HG03520 (cell line): ENCODE data around the gene VSTM4.

ENCODE experiments used
- ATAC-seq: cut with Tn5 transposase; IDR thresholded peaks from one replicate; pipeline ENCODE4 v1.9.1; 2021; ENCODE audit warnings: mild to moderate bottlenecking, moderate library complexity; ENCODE audit not compliant: unreplicated experiment

VSTM4 gene

GRCh38 chr10:49096890-49097445 is 18.4 kb downstream of the VSTM4 start:
- no peak for ATAC-seq

GRCh38 chr10:49094646-49095045 is 20.7 kb downstream of the VSTM4 start:
- ATAC-seq, result no peak

- no peak for ATAC-seq
Measured at GRCh38 chr10:49093922-49094321, 21.4 kb downstream of the VSTM4 start.

GRCh38 chr10:49092477-49092876 is 22.8 kb downstream of the VSTM4 start:
- no peak for ATAC-seq

- no peak for ATAC-seq
Measured at GRCh38 chr10:49091450-49092210, 23.7 kb downstream of the VSTM4 start.

- ATAC-seq, result no peak
Measured at GRCh38 chr10:49090696-49091380, 24.5 kb downstream of the VSTM4 start.

GRCh38 chr10:49090189-49090575 is 25.1 kb downstream of the VSTM4 start:
- ATAC-seq, result no peak

GRCh38 chr10:49089557-49090188 is 25.6 kb downstream of the VSTM4 start:
- no peak for ATAC-seq

GRCh38 chr10:49089152-49089551 is 26.2 kb downstream of the VSTM4 start:
- no peak for ATAC-seq

- ATAC-seq, result no peak
Measured at GRCh38 chr10:49086889-49087288, 28.4 kb downstream of the VSTM4 start.

- ATAC-seq, result no peak
Measured at GRCh38 chr10:49083261-49083660, 32.1 kb downstream of the VSTM4 start.

GRCh38 chr10:49082766-49083165 is 32.6 kb downstream of the VSTM4 start:
- no peak for ATAC-seq

GRCh38 chr10:49081547-49082275 is 33.6 kb downstream of the VSTM4 start:
- ATAC-seq, result no peak

GRCh38 chr10:49080965-49081364 is 34.4 kb downstream of the VSTM4 start:
- no peak for ATAC-seq

GRCh38 chr10:49080071-49080470 is 35.3 kb downstream of the VSTM4 start:
- no peak for ATAC-seq

- no peak for ATAC-seq
Measured at GRCh38 chr10:49079499-49079898, 35.8 kb downstream of the VSTM4 start.

- no peak for ATAC-seq
Measured at GRCh38 chr10:49079072-49079471, 36.2 kb downstream of the VSTM4 start.

- no peak for ATAC-seq
Measured at GRCh38 chr10:49078433-49078832, 36.9 kb downstream of the VSTM4 start.

- no peak for ATAC-seq
Measured at GRCh38 chr10:49076741-49077521, 38.4 kb downstream of the VSTM4 start.

GRCh38 chr10:49076319-49076718 is 39.0 kb downstream of the VSTM4 start:
- no peak for ATAC-seq
